ENCODE data around the gene KRTAP10-7.
"Not testable (repeated sequence)": the region's sequence is repeated elsewhere in the genome, so short reads cannot be mapped to it uniquely, and the experiment has no call there.

The KRTAP10-7 gene

GRCh38 chr21:44600118-44600978 lies at the start of gene KRTAP10-7:
Gene KRTAP10-7, plus strand, starts transcription at chr21:44600597. Its CDS starts 25 bp downstream, at chr21:44600622.
- not testable (repeated sequence) for DNase-seq

- no peak for DNase-seq
Measured at GRCh38 chr21:44550807-44551206, 49.6 kb upstream of the KRTAP10-7 start.

GRCh38 chr21:44551340-44551961 lies 48.9 kb upstream of the KRTAP10-7 start, which contains the start of gene KRTAP10-2:
Gene KRTAP10-2, minus strand, starts transcription at chr21:44551505. Its CDS starts 47 bp downstream, at chr21:44551458.
- DNase-seq, result no peak

- DNase-seq, result no peak
Measured at GRCh38 chr21:44552136-44552535, 48.3 kb upstream of the KRTAP10-7 start.

- DNase-seq, result no peak
Measured at GRCh38 chr21:44552681-44553080, 47.7 kb upstream of the KRTAP10-7 start.

- no peak for DNase-seq
Measured at GRCh38 chr21:44555200-44555875, 45.1 kb upstream of the KRTAP10-7 start.

- no peak for DNase-seq
Measured at GRCh38 chr21:44556879-44557278, 43.5 kb upstream of the KRTAP10-7 start.

GRCh38 chr21:44557491-44558328 lies 42.7 kb upstream of the KRTAP10-7 start:
- no peak for DNase-seq

GRCh38 chr21:44558329-44558675 lies 42.1 kb upstream of the KRTAP10-7 start:
- DNase-seq, result not testable (repeated sequence)

- DNase-seq, result no peak
Measured at GRCh38 chr21:44558695-44559094, 41.7 kb upstream of the KRTAP10-7 start, which contains the start of gene KRTAP10-3. Gene KRTAP10-3, minus strand, starts transcription at chr21:44558795. Its CDS starts 80 bp downstream, at chr21:44558715.

GRCh38 chr21:44564099-44564498 lies 36.3 kb upstream of the KRTAP10-7 start:
- no peak for DNase-seq

- no peak for DNase-seq
Measured at GRCh38 chr21:44564886-44565598, 35.4 kb upstream of the KRTAP10-7 start.

GRCh38 chr21:44566403-44566802 lies 34.0 kb upstream of the KRTAP10-7 start:
- no peak for DNase-seq

- no peak for DNase-seq
Measured at GRCh38 chr21:44567481-44568171, 32.8 kb upstream of the KRTAP10-7 start.

GRCh38 chr21:44568261-44568660 lies 32.1 kb upstream of the KRTAP10-7 start:
- DNase-seq, result no peak

GRCh38 chr21:44568667-44569556 lies 31.5 kb upstream of the KRTAP10-7 start:
- no peak for DNase-seq

- no peak for DNase-seq
Measured at GRCh38 chr21:44569861-44570517, 30.4 kb upstream of the KRTAP10-7 start.

GRCh38 chr21:44571296-44571695 lies 29.1 kb upstream of the KRTAP10-7 start:
- no peak for DNase-seq
